GM03348 (cell line): ENCODE measurements around the gene COMT.

ENCODE experiments used
- DNase-seq: peaks from one replicate; pipeline ENCODE4 v3.0.0; 2012; ENCODE audit warnings: low spot score

The COMT gene

DNA sequence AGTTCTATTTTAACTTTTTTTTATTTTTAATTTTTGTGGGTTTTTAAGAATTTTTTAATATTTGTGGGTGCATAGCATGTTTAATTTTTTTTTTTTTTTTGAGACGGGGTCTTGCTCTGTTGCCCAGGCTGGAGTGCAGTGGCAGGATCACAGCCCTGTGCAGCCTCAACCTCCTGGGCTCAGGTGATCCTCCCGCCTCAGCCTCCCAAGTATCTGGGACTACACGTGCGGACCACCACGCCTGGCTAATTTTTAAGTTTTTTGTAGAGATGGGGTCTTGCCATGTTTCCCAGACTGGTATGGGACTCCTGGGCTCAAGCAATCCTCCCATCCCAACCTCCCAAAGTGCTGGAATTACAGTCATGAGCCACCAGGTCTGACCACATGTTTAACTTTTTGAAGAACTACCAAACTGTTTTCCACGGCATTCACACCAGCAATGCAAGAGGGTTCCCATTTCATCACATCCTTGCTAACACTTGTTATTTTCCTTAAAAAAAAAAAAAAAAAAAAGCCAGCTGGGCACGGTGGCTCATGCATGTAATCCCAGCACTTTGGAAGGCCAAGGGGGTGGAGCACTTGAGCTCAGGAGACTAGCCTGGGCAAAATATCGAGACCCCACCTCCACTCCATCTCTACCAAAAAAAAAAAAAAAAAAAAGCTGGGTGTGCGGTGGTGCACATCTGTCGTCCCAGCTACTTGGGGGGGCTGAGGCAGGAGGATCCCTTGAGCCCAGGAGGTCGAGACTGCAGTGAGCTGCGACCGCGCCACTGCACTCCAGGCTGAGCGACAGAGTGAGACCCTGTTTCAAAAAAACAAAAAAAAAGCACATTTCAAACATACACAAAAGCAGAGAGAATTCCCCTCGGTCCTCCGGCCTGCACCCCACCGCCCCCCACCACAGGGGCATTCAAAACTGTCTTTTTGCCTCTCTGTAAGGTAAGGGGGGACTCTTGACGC is 16.8 kb downstream of the COMT start:
- DNase-seq: peak; percentile 51

DNA sequence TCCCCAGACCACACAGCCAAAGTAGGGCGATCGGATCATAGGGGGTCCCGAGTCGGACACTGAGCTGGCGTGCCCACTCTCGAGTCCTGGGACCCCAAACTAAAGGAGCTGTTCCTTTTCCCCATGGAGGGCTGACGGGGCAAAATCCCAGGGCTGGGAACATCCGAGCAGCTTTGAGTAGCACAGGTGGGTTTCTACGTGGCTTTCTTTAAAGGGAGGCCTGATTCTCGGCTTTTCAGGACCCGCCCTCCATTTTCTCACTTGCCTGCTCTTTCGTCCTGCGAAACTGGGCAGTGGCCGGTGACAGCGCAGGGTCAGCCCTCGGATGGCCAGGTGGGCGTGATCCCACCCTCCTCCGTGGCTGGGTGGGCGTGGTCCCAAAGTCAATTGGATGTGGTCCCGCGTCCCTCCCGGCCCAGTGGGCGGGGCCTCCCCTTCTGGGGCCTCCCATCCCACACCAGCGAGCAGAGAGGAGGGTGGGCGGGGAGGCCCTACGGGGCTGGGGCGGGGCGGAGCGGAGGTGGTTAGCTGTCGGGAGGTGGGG is 17.5 kb downstream of the COMT start:
- peak; percentile 85 for DNase-seq

DNA sequence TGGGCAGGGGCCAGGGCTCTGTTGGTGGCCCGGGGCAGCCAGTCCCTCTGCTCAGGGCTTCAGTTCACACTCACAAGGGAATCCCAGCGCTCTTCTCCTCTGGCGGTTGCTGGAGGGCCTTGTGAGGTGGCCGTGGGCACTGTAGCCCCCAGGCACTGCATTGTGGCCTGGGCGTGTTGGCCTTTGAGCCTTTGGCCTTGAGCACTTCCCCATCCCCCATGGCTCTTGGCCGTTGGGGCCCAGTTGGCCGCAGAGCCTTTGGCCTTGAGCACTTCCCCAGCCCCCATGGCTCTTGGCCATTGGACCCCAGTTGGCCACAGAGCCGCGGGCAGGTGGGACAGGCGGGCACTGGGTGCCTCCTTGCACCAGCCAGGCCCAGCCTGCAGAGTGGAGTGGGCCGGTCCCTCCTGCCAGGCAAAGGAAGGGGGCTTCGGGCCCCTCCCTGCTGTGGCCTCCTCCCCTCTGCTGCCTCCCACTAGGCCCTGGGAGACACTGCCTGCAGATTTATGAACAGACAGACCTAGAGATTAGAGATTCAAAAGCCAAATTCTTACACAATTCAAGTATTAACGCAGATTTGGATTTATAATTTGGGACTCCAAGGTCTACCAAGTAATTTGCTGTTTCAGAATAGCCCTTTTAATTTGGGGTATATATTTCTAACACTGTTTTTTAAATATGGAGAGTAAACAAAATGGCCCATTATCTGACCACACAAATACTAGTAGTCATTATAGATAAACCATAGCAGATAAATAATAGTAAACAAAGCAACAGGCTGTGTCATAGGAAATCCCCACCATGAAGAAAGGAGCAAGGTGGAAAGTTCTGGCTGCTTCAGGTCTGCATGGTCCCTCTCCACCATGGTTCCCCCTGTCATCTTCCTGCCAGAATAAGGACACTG is 18.3 kb downstream of the COMT start:
- DNase-seq: no peak

DNA sequence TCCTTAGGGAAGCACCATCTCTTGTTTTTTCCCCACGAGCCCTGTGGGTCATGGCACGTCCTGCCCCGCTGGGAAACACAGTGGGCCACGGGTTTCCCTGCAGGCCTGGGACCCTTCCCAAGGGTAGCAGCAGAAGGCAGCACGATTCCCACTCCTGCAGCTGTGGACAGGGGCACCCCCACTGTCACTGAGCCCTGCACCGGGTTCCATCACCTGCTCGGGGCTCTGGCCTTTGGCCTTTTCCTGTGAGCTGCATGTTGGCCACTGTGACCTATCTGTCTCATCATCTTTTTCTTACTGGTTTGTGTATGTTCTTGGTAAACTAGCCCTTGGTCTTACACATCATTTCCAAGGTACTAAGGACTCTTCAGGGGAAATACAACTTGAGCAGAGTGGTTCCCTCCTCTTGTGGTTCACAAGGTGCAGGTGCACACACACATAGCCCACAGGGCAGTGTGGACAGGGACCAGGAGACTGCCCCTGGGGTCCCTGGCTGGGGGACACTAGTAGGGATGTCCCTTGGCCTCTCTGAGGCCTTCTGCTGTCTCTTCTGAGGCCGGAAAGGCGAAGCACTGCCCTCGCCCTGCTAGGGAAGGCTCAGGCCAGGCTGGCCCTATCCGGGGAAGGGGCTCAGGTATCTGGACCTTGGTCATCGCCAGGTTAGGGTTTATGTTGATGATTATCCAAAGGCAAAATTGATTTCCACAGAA is 19.1 kb downstream of the COMT start:
- no peak for DNase-seq

DNA sequence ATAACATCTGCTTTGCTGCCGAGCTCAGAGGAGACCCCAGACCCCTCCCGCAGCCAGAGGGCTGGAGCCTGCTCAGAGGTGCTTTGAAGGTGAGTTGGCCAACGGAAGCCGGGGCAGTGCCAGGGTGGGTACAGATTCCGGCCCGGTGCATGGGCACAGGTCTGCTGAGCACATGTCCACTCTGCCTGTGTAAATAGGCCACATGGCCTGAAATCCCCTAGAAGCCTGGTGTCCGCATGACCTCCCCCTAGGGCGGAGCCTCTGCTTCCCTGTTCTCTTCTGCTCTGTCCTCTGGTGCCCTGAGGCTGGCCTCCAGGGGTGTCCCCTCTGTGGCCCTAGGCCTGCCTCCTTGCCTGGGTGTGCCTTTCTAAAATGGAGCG is 19.6 kb downstream of the COMT start:
- DNase-seq: no peak

DNA sequence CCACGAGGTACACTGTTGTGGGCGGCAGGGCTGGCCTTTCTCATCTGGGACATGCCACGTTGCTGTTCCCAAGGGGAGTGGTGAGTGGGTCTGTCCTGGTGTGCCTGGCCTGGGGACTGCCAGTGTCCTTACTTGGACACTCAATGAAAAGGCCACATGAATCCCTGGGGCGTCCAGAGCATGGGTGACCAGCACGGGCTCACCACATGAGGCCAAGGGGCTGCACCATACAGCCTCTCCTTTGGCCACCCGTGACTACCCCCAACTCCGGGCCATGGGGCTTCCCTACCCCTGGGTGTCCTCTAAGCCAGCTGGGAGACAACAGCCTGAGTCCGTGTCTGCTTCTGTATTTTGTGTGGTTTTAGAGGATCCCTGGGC is 20.3 kb downstream of the COMT start:
- no peak for DNase-seq

DNA sequence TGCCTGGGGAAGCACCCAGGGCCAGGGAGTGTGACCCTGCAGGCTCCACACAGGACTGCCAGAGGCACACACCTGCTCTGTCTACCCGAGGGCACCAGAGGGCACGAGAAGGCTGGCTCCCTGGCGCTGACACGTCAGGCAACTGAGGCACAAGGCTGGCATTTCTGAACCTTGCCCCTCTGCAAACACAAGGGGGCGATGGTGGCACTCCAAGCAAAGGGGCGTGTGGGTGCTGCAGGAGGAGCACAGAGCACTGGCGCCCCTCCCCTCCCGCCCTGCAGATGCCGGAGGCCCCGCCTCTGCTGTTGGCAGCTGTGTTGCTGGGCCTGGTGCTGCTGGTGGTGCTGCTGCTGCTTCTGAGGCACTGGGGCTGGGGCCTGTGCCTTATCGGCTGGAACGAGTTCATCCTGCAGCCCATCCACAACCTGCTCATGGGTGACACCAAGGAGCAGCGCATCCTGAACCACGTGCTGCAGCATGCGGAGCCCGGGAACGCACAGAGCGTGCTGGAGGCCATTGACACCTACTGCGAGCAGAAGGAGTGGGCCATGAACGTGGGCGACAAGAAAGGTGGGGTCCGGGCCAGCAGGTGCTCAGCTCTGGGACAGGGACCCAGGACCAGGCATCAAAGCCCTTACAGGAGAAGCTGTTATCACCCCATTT is 20.8 kb downstream of the COMT start:
- DNase-seq: peak; percentile 88

DNA sequence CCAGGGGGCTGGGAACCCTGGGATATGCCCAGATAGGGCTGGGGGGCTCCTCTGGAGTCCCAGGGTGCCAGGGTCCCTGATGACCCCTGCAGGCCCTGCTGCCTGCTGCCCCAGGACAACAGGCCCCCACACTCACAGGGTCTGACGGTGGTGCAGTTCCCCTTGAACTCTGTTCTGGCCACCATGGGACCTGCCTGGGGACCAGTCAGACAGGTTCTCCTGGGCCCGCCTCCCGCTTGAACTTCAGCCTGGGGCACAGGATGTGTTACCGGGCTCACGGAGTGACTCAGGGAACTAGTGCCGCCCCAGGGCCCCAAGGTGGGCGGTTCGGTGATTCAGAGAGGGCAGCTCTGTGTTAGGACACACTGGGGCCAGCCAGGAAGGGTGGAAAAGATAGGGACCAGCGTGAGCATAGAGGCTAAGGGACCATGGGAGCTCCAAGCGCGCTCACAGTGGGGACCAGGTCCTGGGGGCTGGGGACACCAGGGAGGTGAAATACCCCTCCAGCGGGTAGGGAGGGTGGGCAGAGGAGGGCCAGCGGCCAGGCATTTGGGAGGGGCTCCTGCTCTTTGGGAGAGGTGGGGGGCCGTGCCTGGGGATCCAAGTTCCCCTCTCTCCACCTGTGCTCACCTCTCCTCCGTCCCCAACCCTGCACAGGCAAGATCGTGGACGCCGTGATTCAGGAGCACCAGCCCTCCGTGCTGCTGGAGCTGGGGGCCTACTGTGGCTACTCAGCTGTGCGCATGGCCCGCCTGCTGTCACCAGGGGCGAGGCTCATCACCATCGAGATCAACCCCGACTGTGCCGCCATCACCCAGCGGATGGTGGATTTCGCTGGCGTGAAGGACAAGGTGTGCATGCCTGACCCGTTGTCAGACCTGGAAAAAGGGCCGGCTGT is 21.6 kb downstream of the COMT start:
- no peak for DNase-seq

DNA sequence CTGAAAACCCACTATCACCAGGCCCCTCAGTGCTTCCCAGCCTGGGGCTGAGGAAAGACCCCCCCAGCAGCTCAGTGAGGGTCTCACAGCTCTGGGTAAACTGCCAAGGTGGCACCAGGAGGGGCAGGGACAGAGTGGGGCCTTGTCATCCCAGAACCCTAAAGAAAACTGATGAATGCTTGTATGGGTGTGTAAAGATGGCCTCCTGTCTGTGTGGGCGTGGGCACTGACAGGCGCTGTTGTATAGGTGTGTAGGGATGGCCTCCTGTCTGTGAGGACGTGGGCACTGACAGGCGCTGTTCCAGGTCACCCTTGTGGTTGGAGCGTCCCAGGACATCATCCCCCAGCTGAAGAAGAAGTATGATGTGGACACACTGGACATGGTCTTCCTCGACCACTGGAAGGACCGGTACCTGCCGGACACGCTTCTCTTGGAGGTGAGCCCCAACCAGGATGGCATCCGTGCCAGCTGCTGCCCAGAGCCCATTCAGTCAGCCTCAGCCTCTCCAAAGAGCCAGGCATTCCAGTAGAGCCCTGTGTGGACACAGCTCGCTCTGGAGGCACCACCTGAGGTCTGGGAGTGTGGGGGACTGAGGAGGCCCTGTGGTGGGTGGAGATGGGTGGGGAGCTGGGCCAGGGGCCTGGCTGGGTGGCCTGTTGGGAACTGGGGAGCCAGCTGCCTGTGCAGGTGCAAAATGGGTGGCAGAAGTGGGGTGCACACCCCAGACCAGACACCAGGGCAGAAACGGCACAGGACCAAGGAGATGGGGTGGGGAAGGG is 22.5 kb downstream of the COMT start:
- DNase-seq: no peak

DNA sequence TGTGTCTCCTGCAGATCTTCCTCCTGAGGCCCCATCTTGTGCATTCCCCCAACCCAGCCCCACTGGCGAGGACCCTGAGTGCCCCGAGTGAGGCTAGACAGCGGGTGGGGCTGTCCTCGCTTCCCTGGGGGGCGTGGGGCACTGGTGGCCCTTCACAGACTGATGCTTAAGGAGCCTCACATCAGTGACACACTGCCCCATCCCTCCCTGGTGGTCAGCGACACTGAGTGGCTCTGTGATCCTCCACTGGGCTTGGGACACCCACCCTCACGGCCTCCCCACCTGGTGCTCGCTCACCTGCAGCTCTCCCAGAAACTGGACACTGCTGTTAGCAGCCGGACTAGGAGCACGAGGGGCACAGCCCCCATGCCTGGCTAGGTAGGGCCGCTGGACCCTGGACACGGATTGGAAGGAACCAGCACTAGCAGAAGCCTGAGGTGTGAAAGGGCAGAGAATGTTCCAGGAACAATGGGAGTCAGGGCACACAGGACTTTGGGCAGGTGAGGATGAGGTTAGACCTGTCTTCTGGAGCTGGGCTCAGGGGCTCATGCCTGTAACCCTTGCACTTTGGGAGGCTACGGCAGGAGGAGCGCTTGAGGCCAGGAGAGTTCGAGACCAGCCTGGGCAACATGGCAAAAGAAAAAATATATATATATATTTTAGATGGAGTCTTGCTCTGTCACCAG is 23.3 kb downstream of the COMT start:
- DNase-seq: no peak

DNA sequence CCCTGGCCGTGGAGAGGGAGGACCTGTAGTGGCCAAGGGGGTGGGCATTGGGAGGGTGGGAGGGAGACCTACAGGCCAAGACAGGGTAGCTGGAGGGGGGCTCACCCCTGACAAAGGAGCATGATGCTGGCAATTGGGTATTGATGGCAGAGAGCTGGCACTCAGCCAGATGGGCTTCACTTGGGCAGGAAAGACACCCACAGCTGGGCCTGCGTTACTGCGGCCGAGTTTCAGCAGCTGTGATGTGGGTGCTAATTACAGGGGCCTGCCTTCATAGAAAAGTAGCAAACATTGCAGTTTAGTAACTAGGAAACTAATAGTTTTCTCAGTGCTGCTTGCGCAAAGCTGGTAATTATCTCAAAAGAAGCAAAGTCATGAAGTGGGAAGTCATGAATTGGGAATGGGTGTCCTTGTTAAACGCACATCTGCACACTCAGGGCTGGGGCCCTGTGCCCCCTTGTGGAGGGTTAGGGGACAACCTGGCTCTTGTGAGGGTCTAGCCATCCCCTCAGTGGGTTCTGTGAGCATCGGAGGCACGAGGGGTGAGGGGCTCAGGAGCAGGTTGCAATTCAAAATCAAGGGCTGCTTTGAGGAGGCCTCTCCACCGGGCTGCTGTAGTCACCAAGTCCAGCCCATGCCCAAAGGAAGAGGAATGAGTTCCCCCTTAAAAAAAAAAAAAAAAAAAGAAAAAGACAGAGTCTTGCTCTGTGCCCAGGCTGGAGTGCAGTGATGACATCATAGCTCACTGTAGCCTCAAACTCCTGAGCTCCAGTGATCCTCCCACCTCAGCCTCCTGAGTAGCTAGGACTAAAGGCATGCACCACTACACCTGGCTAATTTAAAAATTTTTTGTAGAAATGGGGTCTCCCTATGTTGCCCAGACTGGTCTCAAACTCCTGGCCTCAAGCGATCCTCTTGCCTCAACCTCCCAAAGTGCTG is 24.5 kb downstream of the COMT start:
- peak; percentile 40 for DNase-seq

DNA sequence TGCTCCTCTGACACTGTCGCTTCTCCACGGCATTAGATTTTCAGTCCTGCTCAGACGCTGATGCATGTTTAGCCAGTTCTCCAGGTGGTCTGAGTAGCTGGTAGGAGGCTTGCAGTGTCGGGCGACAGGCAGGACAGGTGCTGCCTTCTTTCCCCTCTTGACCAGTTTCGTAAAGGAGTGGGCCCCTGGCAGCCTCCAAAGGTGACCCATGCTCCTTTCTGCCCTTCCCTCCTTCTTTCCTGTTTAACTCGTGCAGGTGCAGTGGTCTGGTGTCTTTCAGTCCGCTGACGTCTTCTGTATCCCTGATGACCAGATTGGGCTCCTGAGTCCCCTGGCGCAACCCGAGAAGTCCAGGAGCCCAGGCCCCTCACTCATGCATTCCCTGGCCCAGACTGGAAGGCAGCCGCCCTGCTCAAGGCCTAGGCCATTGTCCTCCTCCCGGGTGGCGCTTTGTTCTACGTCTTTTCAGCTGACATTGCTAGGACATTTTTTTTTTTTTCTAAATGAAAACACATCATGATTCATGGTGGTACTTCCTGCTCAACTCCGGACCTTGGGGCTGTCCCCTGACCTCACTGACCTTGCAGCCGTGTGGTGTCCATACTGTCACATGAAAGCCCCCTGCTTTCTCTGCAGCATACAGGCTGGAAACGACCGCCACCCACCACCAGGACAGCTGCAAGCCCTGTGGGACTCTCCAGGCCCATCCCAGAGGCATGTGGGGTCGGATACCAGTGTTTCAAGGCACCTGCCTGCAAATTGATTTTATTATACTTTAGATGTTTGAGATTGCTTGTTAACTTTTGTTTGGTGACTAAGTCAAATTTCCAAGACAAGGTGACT is 25.6 kb downstream of the COMT start:
- DNase-seq: no peak

DNA sequence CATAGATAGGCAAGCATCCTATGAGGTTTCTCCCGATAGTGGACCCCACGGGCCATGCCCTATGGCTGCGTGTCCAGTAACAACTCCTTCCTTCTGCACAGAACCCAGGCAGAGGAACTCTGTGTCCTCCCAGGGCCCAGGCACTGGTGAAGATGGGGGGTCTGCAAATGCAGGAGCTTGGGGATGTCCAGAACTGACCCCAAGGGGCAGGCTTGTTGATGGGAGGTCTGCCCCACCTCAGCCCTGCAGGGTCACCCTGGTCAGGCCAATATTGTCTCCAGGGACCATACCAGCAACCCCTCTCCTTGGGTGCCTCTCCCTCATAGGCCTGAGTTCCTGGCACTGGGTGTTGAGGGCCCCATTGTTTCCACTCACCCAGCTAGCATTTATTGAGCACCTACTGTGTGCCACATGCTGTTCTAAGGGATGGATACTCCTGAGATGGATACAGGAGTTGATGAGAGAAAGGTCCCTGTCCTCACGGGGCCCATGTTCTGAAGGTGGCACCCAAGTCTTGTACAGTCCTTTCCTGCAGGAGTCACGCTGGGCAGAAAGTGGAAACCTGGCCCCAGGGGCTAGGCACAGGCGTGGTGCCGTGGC is 26.4 kb downstream of the COMT start:
- DNase-seq: no peak

DNA sequence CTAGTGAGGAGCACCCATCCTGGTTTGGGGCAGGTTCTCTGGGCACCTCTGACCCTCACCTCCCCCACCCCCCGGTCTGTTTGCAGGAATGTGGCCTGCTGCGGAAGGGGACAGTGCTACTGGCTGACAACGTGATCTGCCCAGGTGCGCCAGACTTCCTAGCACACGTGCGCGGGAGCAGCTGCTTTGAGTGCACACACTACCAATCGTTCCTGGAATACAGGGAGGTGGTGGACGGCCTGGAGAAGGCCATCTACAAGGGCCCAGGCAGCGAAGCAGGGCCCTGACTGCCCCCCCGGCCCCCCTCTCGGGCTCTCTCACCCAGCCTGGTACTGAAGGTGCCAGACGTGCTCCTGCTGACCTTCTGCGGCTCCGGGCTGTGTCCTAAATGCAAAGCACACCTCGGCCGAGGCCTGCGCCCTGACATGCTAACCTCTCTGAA is 26.9 kb downstream of the COMT start:
- DNase-seq: no peak

DNA sequence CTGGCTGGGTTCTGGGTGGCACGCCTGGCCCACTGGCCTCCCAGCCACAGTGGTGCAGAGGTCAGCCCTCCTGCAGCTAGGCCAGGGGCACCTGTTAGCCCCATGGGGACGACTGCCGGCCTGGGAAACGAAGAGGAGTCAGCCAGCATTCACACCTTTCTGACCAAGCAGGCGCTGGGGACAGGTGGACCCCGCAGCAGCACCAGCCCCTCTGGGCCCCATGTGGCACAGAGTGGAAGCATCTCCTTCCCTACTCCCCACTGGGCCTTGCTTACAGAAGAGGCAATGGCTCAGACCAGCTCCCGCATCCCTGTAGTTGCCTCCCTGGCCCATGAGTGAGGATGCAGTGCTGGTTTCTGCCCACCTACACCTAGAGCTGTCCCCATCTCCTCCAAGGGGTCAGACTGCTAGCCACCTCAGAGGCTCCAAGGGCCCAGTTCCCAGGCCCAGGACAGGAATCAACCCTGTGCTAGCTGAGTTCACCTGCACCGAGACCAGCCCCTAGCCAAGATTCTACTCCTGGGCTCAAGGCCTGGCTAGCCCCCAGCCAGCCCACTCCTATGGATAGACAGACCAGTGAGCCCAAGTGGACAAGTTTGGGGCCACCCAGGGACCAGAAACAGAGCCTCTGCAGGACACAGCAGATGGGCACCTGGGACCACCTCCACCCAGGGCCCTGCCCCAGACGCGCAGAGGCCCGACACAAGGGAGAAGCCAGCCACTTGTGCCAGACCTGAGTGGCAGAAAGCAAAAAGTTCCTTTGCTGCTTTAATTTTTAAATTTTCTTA is 27.8 kb downstream of the COMT start:
- DNase-seq: no peak

DNA sequence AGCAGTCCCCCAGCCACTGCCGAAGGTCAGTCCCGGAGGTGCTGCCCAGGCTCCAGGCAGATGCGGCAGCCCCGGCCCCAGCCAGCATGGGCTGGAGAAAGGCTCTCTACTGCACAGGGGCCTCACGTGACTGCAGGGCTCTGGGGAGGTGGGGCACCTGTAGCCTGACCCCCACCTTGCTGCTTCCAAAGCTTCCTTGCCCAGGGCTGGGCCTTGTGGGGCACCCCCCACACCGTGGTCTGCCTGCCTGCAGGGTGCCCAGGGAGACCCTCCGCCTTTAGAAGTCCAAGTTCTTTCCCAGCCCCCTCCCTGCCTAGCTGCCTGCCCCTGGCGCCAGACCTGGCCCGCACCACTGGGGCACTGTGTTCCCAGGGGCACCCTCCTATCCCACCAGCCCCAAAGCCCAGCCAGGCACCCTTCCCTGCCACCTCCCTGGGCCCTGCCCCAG is 28.5 kb downstream of the COMT start:
- no peak for DNase-seq
